Stomach (tissue), 9 donors: ENCODE data around the gene CDKN2B. TPM values are rescaled to one million over a fixed set of nuclear protein-coding genes. Genes with fewer than 3 reads are reported as not detected.

Experiments used
- DNase-seq, 2 donors: peaks; one replicate each; pipeline versions ENCODE4 v3.0.0 to v3.0.0-alpha.2; 2013 to 2019
- H3K27ac ChIP-seq, 5 donors: fragments of 200-600 bp in 4 of 5; sonication (generic) in 4 of 5; one replicate each; pipeline ENCODE4 v1.5.1; 2013 to 2019; ENCODE audit warnings: mild to moderate bottlenecking in 1 of 5, moderate library complexity in 1 of 5
- H3K27me3 ChIP-seq, 3 donors: fragments of 200-600 bp; sonication (generic); one replicate each; pipeline ENCODE4 v1.5.1; 2017 to 2019; ENCODE audit warnings: mixed run types in 1 of 3
- H3K36me3 ChIP-seq, 4 donors: fragments of 200-600 bp; sonication (generic); 1 replicate in 3 of 4; 2 replicates in 1 of 4; pipeline ENCODE4 v1.5.1; 2016 to 2019
- H3K4me1 ChIP-seq, 4 donors: fragments of 200-600 bp; sonication (generic); one replicate each; pipeline ENCODE4 v1.5.1; 2016 to 2019
- H3K4me3 ChIP-seq, 4 donors: fragments of 200-600 bp; sonication (generic) in 3 of 4; one replicate each; pipeline ENCODE4 v1.5.1; 2016 to 2019; ENCODE audit warnings: mild to moderate bottlenecking in 1 of 4
- H3K9me3 ChIP-seq, 4 donors: fragments of 200-600 bp; sonication (generic); one replicate each; pipeline ENCODE4 v1.5.1; 2016 to 2019
- EP300 ChIP-seq: sonication (generic); formaldehyde crosslinking; IDR thresholded peaks from one replicate; pipeline ENCODE4 v1.6.1; 2017; ENCODE audit warnings: antibody characterized with exemption
- POLR2A ChIP-seq, 4 donors: fragments of 450-650 bp; IDR thresholded peaks; one replicate each; pipeline ENCODE4 v1.6.1; 2016; ENCODE audit warnings: antibody characterized with exemption in 4 of 4, control low read depth in 2 of 4, mild to moderate bottlenecking in 1 of 4, moderate library complexity in 1 of 4
- POLR2AphosphoS5 ChIP-seq, 3 donors: sonication (generic); formaldehyde crosslinking; IDR thresholded peaks; one replicate each; pipeline ENCODE4 v1.6.1; 2016; ENCODE audit warnings: antibody characterized with exemption in 3 of 3
- WGBS, 5 donors: extraction: QIAGEN DNeasy Blood & Tissue Kit in 3 of 5; methylation state at CpG; one replicate each; pipeline versions ENCODE4 v1.1.5 to v1.1.7; 2013 to 2018; 5-methylcytosine and 5-hydroxymethylcytosine counted together
- intact Hi-C: fragments of 100-400 bp; cut with DNase I; formaldehyde crosslinking; loops from one replicate; pipeline ENCODE4 v1.15.1; 2023; ENCODE audit warnings: low total_unique reads
- polyA plus RNA-seq, 3 donors: library from polyadenylated mRNA; stranded (reverse); fragments of 200-250 nt; gene quantifications; one replicate each; pipeline ENCODE4 v1.2.3, GENCODE V29; 2013
- total RNA-seq, 5 donors: library from RNA; depleted of rRNA; stranded (reverse); fragments of >200 nt; gene quantifications; one replicate each; pipeline versions ENCODE4 v1.1.0 to v1.2.3, GENCODE V29; 2014 to 2016
- TF ChIP-seq, protein P1 (sequence below), 7 experiments: fragments of 450-650 bp in 4 of 7; fragments of 200-600 bp in 3 of 7; sonication (generic) in 3 of 7; IDR thresholded peaks; one replicate each; pipeline ENCODE4 v1.5.1; 2016 to 2019; ENCODE audit warnings: antibody characterized with exemption in 7 of 7, control low read depth in 2 of 7, mild to moderate bottlenecking in 1 of 7
- donor health status: healthy with polysubstance abuse.
- donor health status: Bipolar disorder and iron deficiency.
- donor health status: healthy.

The CDKN2B gene
- total and polyA plus RNA-seq, 8 donors, result 0.58 to 152 (median 4.7) TPM; not detected in 1

DNA sequence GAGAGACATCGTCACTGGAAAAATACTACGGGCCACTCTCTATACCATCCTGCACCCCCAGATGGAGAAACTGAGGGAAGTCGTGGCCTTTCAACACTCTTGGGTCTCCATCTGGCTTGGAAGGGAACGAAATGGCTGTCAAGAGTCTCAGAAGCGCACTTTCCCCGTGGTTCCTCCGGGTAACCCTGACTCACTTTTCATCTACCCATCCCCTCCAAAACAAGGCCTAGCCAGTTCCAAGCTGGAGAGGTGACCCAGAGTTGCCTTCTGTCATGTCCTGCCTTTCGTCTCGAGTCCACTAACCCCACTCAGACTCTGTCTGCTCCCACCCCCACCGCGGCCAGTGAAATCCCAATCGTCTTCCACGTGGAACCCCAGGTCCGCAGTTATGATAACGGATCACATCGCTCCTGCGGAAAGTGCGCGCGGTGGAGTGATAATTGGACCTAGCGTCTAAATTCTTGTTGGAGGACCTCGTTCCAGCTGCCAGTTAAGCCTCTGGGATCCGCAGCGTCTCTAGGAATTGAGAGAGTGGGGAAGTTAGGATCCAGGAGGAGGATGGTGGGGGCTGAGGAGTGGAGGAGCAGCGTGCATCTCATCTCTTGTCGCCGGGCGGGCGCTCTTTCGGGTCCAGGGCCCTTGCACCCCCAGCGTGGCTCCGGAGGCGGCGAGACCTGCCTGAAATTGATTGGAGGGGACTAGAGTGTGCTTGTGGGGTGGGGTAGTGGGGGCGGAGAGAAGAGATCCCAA, 19.5 kb downstream of the CDKN2B start:
- H3K27ac ChIP-seq, result no peak overlapping the region
- no peak overlapping the region for H3K4me3 ChIP-seq
- DNase-seq, result no peak
- WGBS, 5 donors, result 14 to 27% (median 19%) methylated on average over 35 of the region's 35 CpGs
- peaks cover 0 to 6% (median 0%) of the 10 kb centered on the region in 4 donors for H3K9me3 ChIP-seq
- no peaks in the 10 kb centered on the region for H3K36me3 ChIP-seq
- no peak for TF ChIP-seq EP300
- TF ChIP-seq POLR2AphosphoS5 (IDR thresholded peaks at IDR 0.05), result no peak
- TF ChIP-seq, protein P1, sequence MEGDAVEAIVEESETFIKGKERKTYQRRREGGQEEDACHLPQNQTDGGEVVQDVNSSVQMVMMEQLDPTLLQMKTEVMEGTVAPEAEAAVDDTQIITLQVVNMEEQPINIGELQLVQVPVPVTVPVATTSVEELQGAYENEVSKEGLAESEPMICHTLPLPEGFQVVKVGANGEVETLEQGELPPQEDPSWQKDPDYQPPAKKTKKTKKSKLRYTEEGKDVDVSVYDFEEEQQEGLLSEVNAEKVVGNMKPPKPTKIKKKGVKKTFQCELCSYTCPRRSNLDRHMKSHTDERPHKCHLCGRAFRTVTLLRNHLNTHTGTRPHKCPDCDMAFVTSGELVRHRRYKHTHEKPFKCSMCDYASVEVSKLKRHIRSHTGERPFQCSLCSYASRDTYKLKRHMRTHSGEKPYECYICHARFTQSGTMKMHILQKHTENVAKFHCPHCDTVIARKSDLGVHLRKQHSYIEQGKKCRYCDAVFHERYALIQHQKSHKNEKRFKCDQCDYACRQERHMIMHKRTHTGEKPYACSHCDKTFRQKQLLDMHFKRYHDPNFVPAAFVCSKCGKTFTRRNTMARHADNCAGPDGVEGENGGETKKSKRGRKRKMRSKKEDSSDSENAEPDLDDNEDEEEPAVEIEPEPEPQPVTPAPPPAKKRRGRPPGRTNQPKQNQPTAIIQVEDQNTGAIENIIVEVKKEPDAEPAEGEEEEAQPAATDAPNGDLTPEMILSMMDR (IDR thresholded peaks at IDR 0.05), result no peak
- TF ChIP-seq POLR2A (IDR thresholded peaks at IDR 0.05), result no peak
- peaks cover 6 to 20% (median 14%) of the 10 kb centered on the region in 4 donors for H3K4me1 ChIP-seq
- intact Hi-C loops, result no loop called here
- H3K27me3 ChIP-seq, result peaks cover 9 to 97% (median 23%) of the 10 kb centered on the region in 3 donors

DNA sequence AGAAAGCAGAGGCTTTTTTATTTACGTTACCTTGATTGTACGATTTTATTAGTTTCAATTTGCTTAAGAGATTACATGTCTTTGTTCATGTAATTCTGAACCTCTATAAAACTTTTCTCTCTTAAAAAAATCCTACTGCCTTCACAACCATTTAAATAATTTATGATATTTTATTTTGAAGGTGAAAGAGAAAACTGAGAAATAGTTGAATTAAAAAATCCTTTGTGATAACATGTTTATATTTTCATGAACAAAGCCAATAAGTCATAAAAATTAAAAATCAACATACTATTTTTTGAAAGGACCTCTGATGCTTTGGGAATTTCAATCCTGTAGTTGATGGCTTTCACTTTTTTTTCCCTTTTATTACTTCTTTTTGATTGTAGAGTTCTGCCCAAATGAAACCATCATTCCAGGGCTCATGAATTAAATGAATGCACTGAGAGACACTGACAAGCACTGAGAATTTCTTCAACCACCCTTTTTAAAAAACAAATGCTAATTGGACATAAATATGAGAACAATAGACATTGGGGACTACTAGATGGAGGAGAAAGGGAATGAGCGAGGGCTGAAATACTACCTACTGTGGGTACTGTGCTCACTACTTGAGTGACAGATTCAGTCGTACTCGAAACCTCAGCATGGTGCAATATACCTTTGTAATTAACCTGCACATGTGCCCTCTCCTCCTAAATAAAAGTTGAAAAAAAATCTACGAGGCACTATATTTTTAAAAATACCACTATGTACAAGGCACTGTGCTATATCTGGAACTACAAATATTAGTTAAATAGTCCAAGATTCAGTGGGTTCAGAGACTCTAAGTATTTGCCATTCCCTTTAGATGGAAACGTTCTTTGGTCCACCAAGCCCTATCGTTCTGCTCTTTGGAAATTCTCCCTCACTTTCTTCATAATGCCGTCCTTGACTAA, 20.8 kb downstream of the CDKN2B start:
- Histone ChIP-seq H3K4me1 (peaks cover 0 to 8% (median 3%) of the 10 kb centered on the region in 4 donors), H3K36me3 (no peaks in the 10 kb centered on the region), H3K27me3 (peaks cover 9 to 97% (median 23%) of the 10 kb centered on the region in 3 donors), H3K27ac (no peak overlapping the region), H3K4me3 (no peak overlapping the region), H3K9me3 (peaks cover 0 to 6% (median 0%) of the 10 kb centered on the region in 4 donors)
- 25 to 36% (median 30%) methylated on average over 9 of the region's 9 CpGs for WGBS, 5 donors
- TF ChIP-seq POLR2A (IDR thresholded peaks at IDR 0.05) (no peak), POLR2AphosphoS5 (IDR thresholded peaks at IDR 0.05) (no peak), EP300 (no peak)
- TF ChIP-seq, protein P1 (IDR thresholded peaks at IDR 0.05), result no peak
- intact Hi-C loops, result no loop called here
- no peak for DNase-seq

DNA sequence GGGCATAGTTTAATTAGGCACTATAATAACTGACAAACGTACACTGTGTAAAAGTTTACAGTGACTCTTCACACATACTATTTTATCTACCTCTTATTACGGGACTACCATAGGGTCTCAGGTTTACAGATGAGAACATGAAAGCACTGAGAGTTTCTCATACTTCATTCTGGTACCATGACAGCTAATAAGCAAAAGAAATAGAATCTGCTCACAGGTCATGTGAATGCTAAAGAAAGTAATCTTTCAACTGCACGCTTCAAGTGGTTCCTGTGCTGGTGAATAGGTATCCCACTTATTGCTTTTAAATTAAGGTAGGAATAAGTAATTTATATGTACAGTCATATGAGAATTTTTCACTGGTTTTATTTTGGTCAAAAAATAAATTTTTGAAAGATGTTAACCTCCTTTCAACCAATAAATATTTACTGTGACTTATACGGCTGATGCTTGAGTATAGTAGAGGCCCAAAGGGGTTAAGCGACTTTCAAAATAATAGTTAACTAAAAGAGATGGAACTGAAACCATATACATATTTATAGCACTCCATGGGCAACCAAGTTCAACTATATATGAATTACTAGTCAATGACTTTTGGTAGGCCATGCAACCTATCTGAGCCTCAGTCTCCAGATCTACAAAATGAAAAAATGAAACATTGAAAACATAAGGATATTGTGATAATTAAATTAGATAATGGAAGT, 23.0 kb downstream of the CDKN2B start:
- Histone ChIP-seq H3K4me1 (peaks cover 0 to 8% (median 2%) of the 10 kb centered on the region in 4 donors), H3K4me3 (no peak overlapping the region), H3K27ac (no peak overlapping the region), H3K9me3 (peaks cover 0 to 6% (median 0%) of the 10 kb centered on the region in 4 donors), H3K36me3 (no peaks in the 10 kb centered on the region), H3K27me3 (peaks cover 9 to 98% (median 23%) of the 10 kb centered on the region in 3 donors)
- WGBS, 5 donors, result 63 to 71% (median 65%) methylated on average over 5 of the region's 5 CpGs
- no peak for DNase-seq
- intact Hi-C loops, result no loop called here
- TF ChIP-seq EP300, result no peak
- no peak for TF ChIP-seq POLR2AphosphoS5 (IDR thresholded peaks at IDR 0.05)
- TF ChIP-seq, protein P1 (IDR thresholded peaks at IDR 0.05), result no peak
- no peak for TF ChIP-seq POLR2A (IDR thresholded peaks at IDR 0.05)

DNA sequence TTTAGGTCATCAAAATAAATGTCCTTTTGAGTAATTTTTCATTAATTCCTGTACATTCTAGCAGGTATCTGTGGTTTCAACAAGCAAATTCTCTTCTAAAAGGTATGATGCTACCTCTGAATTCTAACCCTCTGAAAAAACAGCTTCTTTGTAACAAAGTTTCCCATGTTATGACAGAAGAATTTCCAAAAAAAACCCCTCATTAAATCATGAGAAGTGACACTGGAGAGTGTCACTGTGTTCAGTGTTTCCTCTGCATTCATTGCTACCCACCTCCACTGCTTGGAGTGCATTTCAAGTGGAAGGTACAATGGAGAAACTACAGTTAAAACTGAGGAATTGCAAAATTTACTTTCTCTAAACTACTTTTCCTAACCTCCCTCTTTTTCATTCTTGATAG, 25.0 kb downstream of the CDKN2B start:
- DNase-seq, result no peak
- Histone ChIP-seq H3K27ac (no peak overlapping the region), H3K9me3 (no peaks in the 10 kb centered on the region), H3K4me3 (no peak overlapping the region), H3K27me3 (peaks cover 7 to 96% (median 18%) of the 10 kb centered on the region in 3 donors), H3K36me3 (no peaks in the 10 kb centered on the region), H3K4me1 (no peaks in the 10 kb centered on the region)
- no peak for TF ChIP-seq EP300
- TF ChIP-seq POLR2AphosphoS5 (IDR thresholded peaks at IDR 0.05), result no peak
- TF ChIP-seq, protein P1 (IDR thresholded peaks at IDR 0.05), result no peak
- no peak for TF ChIP-seq POLR2A (IDR thresholded peaks at IDR 0.05)
- intact Hi-C loops, result no loop called here
